CD4-positive, CD25-positive, alpha-beta regulatory T cell (primary cell): ENCODE results near the gene SMAGP. TPM values are rescaled to one million over a fixed set of nuclear protein-coding genes. Genes with fewer than 3 reads are reported as not detected.
A peak's percentile ranks its signal among the peaks of the same experiment; 100 is the strongest.
"Not testable (repeated sequence)": the region's sequence is repeated elsewhere in the genome, so short reads cannot be mapped to it uniquely, and the experiment has no call there.

Source experiments
- ATAC-seq, 2 donors: fragments of 150-1000 bp; cut with Tn5 transposase; one replicate each; pipeline ENCODE4 v1.10.0; 2021; ENCODE audit warnings: low read depth in 2 of 2, moderate number of reproducible peaks in 2 of 2, moderate library complexity in 1 of 2
- DNase-seq, 3 donors: peaks; one replicate each; pipeline versions ENCODE4 v3.0.0 to v3.0.0-alpha.2; 2012 to 2022; ENCODE audit warnings: mixed read lengths in 1 of 3
- H3K27ac ChIP-seq: one replicate; pipeline ENCODE4 v1.7.0; 2013; ENCODE audit warnings: mild to moderate bottlenecking, low read length; ENCODE audit not compliant: insufficient read depth, poor library complexity, severe bottlenecking
- H3K27me3 ChIP-seq: one replicate; pipeline ENCODE4 v1.7.0; 2013; ENCODE audit warnings: low read length; ENCODE audit not compliant: control insufficient read depth, insufficient read depth
- H3K36me3 ChIP-seq: one replicate; pipeline ENCODE4 v1.7.0; 2013; ENCODE audit warnings: mild to moderate bottlenecking, low read length, moderate library complexity; ENCODE audit not compliant: control insufficient read depth, insufficient read depth
- H3K4me1 ChIP-seq: 2 replicates; pipeline ENCODE4 v1.7.0; 2013; ENCODE audit warnings: mild to moderate bottlenecking, low read length; ENCODE audit not compliant: insufficient read depth, control insufficient read depth, poor library complexity, severe bottlenecking
- H3K4me3 ChIP-seq: one replicate; pipeline ENCODE4 v1.7.0; 2013; ENCODE audit warnings: low read depth, mild to moderate bottlenecking, low read length, moderate library complexity
- H3K9me3 ChIP-seq, 2 experiments: 1 replicate in 1 of 2; 2 replicates in 1 of 2; pipeline ENCODE4 v1.7.0; 2013; ENCODE audit warnings: low read length in 2 of 2, mild to moderate bottlenecking in 1 of 2, moderate library complexity in 1 of 2; ENCODE audit not compliant: control insufficient read depth in 2 of 2
- H3K27ac Mint-ChIP-seq, 3 donors: one replicate each; pipeline ENCODE4 v1.8.0; 2020 to 2022; ENCODE audit warnings: mild to moderate bottlenecking in 3 of 3, mixed read lengths in 3 of 3, moderate library complexity in 2 of 3
- H3K27me3 Mint-ChIP-seq: one replicate; pipeline ENCODE4 v1.8.0; 2022; ENCODE audit warnings: mild to moderate bottlenecking, mixed read lengths
- H3K36me3 Mint-ChIP-seq: one replicate; pipeline ENCODE4 v1.8.0; 2020; ENCODE audit warnings: mixed read lengths
- H3K4me1 Mint-ChIP-seq, 4 donors: one replicate each; pipeline ENCODE4 v1.8.0; 2020 to 2022; ENCODE audit warnings: mixed read lengths in 4 of 4, mild to moderate bottlenecking in 1 of 4
- H3K4me3 Mint-ChIP-seq, 4 donors: one replicate each; pipeline ENCODE4 v1.8.0; 2020 to 2022; ENCODE audit warnings: mild to moderate bottlenecking in 4 of 4, mixed read lengths in 4 of 4, moderate library complexity in 3 of 4
- H3K9me3 Mint-ChIP-seq, 7 donors: one replicate each; pipeline ENCODE4 v1.8.0; 2020 to 2022; ENCODE audit warnings: mixed read lengths in 7 of 7, mild to moderate bottlenecking in 3 of 7, moderate library complexity in 2 of 7
- polyA plus RNA-seq, 4 donors: library from polyadenylated mRNA; unstranded; fragments of 300-500 nt; fragmentation: Illumina TruSeq; gene quantifications; one replicate each; pipeline ENCODE4 v1.2.3, GENCODE V29; 2021
- total RNA-seq: library from RNA; stranded (reverse); gene quantifications from one replicate; pipeline ENCODE4 v1.2.3, GENCODE V29; 2022

SMAGP gene
- total and polyA plus RNA-seq, 5 donors from 2014 or later: 3.4 to 13.5 (median 6.9) TPM

DNA sequence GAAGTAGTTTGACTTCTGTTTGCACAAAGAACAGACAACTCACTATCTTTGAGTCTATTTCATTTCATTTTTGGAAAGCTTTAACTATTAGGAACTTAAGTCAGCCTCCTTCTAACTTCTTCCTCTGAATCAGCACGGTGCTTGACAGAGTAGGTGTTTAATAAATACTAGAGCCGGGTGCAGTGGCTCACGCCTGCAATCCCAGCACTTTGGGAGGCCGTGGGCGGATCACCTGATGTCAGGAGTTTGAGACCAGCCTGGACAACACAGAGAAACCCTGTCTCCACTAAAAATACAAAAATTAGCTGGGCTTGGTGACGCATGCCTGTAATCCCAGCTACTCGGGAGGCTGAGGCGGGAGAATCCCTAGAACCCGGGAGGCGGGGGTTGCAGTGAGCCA is 30.6 kb upstream of the SMAGP start:
- not testable (repeated sequence) for H3K4me1 ChIP-seq, H3K9me3 ChIP-seq, H3K9me3 Mint-ChIP-seq, ATAC-seq, DNase-seq, H3K27ac ChIP-seq, H3K4me3 ChIP-seq, H3K27me3 Mint-ChIP-seq, H3K4me3 Mint-ChIP-seq, H3K27me3 ChIP-seq
- peaks cover 83% of the 10 kb centered on the region for H3K36me3 ChIP-seq
- H3K4me1 Mint-ChIP-seq: peaks cover 7 to 28% (median 18%) of the 10 kb centered on the region in 4 donors
- peaks cover 36% of the 10 kb centered on the region for H3K36me3 Mint-ChIP-seq
- H3K27ac Mint-ChIP-seq: peak overlapping the region in 1 of 3 donors; percentile 36

DNA sequence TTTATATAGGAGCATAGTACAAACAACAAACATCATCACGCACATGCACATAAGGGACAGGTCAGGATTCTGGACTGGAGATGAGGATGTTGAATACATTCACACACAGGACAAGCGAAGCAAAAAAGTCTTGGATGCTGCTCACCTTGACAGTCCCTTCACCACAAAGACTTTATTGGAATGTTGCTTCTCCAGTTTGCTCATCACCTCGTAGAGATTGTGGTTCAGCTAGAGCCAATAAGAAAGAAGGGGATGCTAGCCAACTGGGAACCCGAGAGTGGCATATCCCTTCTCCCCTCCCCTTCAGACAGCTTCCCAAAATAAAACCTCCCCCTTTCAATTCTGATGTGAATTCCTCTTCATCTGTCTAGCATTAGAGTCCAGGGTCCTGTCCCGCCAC is 25.4 kb upstream of the SMAGP start:
- Histone ChIP-seq H3K36me3 (peaks cover 83% of the 10 kb centered on the region), H3K4me1 (no peaks in the 10 kb centered on the region), H3K27ac (peak overlapping the region; percentile 1), H3K4me3 (no peak overlapping the region), H3K27me3 (no peaks in the 10 kb centered on the region), H3K9me3 (no peaks in the 10 kb centered on the region)
- no peak for ATAC-seq
- peaks cover 0 to 24% (median 16%) of the 10 kb centered on the region in 4 donors for H3K4me1 Mint-ChIP-seq
- peaks cover 34% of the 10 kb centered on the region for H3K36me3 Mint-ChIP-seq
- DNase-seq: no peak
- H3K4me3 Mint-ChIP-seq: no peak overlapping the region
- H3K9me3 Mint-ChIP-seq: no peaks in the 10 kb centered on the region
- H3K27me3 Mint-ChIP-seq: no peaks in the 10 kb centered on the region
- no peak overlapping the region for H3K27ac Mint-ChIP-seq

DNA sequence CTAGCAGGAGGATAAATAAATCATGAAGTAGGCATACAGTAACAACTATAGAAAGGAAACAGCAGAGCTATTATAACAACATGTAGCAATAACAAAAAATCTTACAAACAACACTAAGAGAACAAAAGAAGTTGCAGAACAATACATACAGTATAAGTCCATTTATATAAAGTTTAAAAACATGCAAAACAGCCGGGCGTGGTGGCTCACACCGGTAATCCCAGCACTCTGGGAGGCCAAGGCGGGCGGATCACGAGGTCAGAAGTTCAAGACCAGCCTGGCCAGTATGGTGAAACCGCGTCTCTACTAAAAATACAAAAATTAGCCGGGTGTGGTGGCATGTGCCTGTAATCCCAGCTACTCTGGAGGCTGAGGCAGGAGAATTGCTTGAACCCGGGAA is 23.9 kb upstream of the SMAGP start:
- peak overlapping the region; percentile 3 to 16 (median 16) for H3K27ac Mint-ChIP-seq
- peaks cover 81% of the 10 kb centered on the region for H3K36me3 ChIP-seq
- H3K27ac ChIP-seq: not testable (repeated sequence)

DNA sequence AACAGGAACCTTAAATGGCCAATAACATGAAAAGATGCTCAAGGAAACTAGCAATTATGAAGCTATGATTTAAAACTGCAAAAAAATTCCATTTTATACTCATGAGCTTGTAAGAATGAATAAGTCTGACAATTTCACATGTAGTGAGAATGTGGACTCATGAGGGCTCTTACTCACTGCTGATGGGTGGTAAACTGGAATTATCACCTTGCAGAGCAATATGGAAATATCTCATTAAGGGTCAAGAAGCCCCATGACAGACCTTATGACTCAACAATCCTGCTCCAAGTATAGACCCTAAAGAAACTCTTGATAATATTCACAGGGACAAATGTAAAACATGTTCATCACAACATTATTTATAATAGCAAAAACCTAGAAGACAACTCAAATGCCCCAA is 23.5 kb upstream of the SMAGP start:
- H3K27ac Mint-ChIP-seq: peak overlapping the region; percentile 3 to 16 (median 16)

More for the DNA sequence above, 23.9 kb upstream of the SMAGP start:
- H3K4me1 Mint-ChIP-seq: peaks cover 0 to 25% (median 12%) of the 10 kb centered on the region in 4 donors
- H3K9me3 ChIP-seq, H3K9me3 Mint-ChIP-seq, DNase-seq, H3K4me1 ChIP-seq, H3K27me3 Mint-ChIP-seq, H3K4me3 ChIP-seq, H3K27me3 ChIP-seq, H3K4me3 Mint-ChIP-seq, ATAC-seq: not testable (repeated sequence)
- peaks cover 36% of the 10 kb centered on the region for H3K36me3 Mint-ChIP-seq

DNA sequence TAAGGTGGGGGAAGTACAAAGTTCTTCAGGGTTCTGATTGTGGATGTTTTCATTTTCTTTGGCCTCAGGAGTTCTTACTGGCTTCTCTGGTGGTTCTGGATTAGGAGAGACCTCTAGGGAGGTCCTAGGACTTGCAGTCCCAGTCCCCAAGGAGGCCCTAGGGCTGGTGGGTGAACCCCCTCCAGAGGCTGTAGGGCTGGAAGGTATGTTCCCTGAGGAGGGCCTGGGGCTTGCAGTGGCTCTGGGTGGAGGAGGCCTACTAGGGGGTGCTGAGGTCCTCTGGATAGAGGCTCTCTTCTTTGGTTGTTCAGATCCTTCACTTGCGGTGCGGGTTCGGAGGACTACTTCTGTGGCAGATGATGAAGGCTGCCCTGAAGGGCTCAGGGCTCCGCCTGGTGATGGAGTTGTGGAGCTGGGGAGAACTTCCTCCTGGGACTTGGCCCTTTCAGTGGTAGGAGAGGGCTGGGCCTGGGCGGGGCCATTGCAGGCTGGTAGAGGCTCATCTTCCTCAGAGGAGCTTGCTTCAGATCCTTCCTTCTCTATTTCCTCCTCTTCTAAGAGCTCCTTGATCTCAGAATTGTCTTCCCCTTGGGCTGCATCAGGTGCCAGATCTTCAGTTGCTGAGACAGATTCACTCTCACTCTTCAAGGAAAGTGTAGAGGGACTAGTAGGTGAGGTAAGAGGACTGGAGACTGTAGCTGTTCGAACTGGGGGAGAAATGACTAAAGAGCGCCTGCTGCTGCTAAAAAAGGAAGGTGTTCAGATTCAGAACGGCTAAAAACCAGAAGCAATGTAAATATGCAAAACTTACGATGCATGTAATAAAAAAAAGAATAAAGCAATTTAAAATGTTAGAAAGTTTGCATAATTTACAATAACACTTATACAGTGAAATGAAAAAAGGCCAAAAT is 21.6 kb upstream of the SMAGP start:
- Mint-ChIP-seq H3K27ac (peak overlapping the region; percentile 11 to 89 (median 82)), H3K4me1 (peaks cover 0 to 26% (median 11%) of the 10 kb centered on the region in 4 donors), H3K36me3 (peaks cover 39% of the 10 kb centered on the region)
- not testable (repeated sequence) for H3K9me3 ChIP-seq, H3K27me3 ChIP-seq, H3K4me1 ChIP-seq, H3K4me3 Mint-ChIP-seq, H3K27ac ChIP-seq, H3K9me3 Mint-ChIP-seq, H3K27me3 Mint-ChIP-seq, DNase-seq, ATAC-seq, H3K4me3 ChIP-seq
- H3K36me3 ChIP-seq: peaks cover 81% of the 10 kb centered on the region

More for the DNA sequence above, 23.5 kb upstream of the SMAGP start:
- Histone ChIP-seq H3K27ac (no peak overlapping the region), H3K9me3 (no peaks in the 10 kb centered on the region), H3K27me3 (no peaks in the 10 kb centered on the region), H3K36me3 (peaks cover 81% of the 10 kb centered on the region), H3K4me3 (no peak overlapping the region), H3K4me1 (no peaks in the 10 kb centered on the region)
- Mint-ChIP-seq H3K27me3 (no peaks in the 10 kb centered on the region), H3K36me3 (peaks cover 37% of the 10 kb centered on the region), H3K4me3 (no peak overlapping the region), H3K4me1 (peaks cover 0 to 26% (median 11%) of the 10 kb centered on the region in 4 donors), H3K9me3 (no peaks in the 10 kb centered on the region)
- no peak for DNase-seq
- ATAC-seq: no peak

DNA sequence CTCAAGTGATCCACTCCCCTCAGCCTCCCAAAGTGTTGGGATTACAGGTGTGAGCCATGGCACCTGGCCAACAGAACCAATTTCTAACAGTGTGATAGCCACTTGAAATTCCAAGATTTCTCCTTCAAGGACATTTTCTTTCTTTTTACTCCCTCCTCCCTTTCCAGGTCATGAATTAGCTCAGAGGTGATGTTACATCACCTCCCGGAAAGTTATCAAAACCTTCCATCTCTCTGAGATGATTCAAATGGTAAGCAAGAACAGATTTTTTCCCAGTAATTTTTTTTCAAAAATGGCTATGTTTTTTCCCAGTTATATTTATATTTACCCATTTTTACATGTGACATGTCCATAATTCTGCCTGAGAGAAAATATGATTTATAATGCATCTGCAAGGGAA is 15.6 kb upstream of the SMAGP start:
- Mint-ChIP-seq H3K9me3 (no peaks in the 10 kb centered on the region), H3K27ac (peak overlapping the region; percentile 17 to 86 (median 38)), H3K36me3 (peaks cover 32% of the 10 kb centered on the region), H3K4me1 (peaks cover 3 to 8% (median 5%) of the 10 kb centered on the region in 4 donors), H3K4me3 (no peak overlapping the region), H3K27me3 (no peaks in the 10 kb centered on the region)
- ATAC-seq: no peak
- H3K4me3 ChIP-seq: no peak overlapping the region
- DNase-seq: no peak
- peaks cover 85% of the 10 kb centered on the region for H3K36me3 ChIP-seq
- H3K27ac ChIP-seq: no peak overlapping the region
- H3K27me3 ChIP-seq: no peaks in the 10 kb centered on the region
- no peaks in the 10 kb centered on the region for H3K9me3 ChIP-seq
- no peaks in the 10 kb centered on the region for H3K4me1 ChIP-seq

DNA sequence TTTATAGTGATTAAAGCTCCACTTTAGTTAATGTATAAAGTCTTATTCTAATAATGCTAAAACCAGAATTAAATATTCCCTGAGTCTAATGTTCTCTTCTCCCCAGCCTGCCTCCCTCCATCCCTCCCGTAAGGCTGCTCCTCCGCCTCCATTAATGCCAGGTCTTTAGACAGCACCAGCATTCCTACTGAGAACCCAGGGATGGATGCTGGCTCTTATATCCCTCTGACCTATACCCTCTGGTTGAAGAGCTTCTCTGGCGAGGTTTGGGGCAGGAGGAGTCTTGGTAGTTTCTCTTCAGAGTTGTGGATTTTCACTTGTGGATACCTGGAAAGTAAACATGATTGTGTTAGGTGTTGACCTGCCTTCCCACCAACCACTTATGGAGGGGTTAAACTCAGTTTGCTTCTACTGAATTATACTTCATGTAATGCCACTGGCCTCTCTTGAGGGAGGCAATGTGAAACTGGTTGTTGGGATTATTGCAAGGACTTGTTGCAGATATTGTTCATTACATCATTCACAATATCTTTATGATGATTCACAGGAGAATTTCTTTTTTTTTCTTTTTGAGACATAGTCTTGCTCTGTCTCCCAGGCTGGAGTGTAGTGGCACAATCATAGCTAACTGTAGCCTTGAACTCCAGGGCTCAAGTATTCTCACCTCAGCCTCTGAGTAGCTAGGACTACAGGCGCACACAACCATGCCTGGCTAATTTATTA is 11.1 kb upstream of the SMAGP start:
- no peaks in the 10 kb centered on the region for H3K9me3 ChIP-seq
- H3K27ac Mint-ChIP-seq: peak overlapping the region in 2 of 3 donors; percentile 39 to 65
- H3K27me3 Mint-ChIP-seq: no peaks in the 10 kb centered on the region
- H3K4me3 Mint-ChIP-seq: no peak overlapping the region
- H3K4me1 ChIP-seq: no peaks in the 10 kb centered on the region
- no peak overlapping the region for H3K27ac ChIP-seq
- H3K4me3 ChIP-seq: no peak overlapping the region
- H3K27me3 ChIP-seq: no peaks in the 10 kb centered on the region
- H3K9me3 Mint-ChIP-seq: no peaks in the 10 kb centered on the region
- ATAC-seq: no peak
- DNase-seq: no peak
- peaks cover 55% of the 10 kb centered on the region for H3K36me3 ChIP-seq
- peaks cover 4 to 8% (median 6%) of the 10 kb centered on the region in 4 donors for H3K4me1 Mint-ChIP-seq
- H3K36me3 Mint-ChIP-seq: peaks cover 25% of the 10 kb centered on the region
